Thoracic aorta (tissue), 2 donors: ENCODE results near the gene GPR33. TPM values are rescaled to one million over a fixed set of nuclear protein-coding genes. Genes with fewer than 3 reads are reported as not detected.
"Not testable (repeated sequence)": the region's sequence is repeated elsewhere in the genome, so short reads cannot be mapped to it uniquely, and the experiment has no call there.

Experiments
- ATAC-seq: fragments of 150-250 bp; one replicate; pipeline ENCODE4 v1.8.0; 2017; ENCODE audit warnings: low read depth; ENCODE audit not compliant: insufficient number of reproducible peaks, low FRiP score
- DNase-seq: peaks from one replicate; pipeline ENCODE4 v3.0.0-alpha.2; 2020; ENCODE audit warnings: low spot score
- H3K27ac ChIP-seq, 2 donors: fragments of 200-600 bp; sonication (generic); 1 replicate in 1 of 2; 2 replicates in 1 of 2; pipeline ENCODE4 v1.5.1; 2016; ENCODE audit warnings: mild to moderate bottlenecking in 2 of 2, moderate library complexity in 2 of 2
- H3K27me3 ChIP-seq: fragments of 200-600 bp; sonication (generic); replicated peaks from 2 replicates; pipeline ENCODE4 v1.6.0; 2016; ENCODE audit warnings: mild to moderate bottlenecking; ENCODE audit not compliant: insufficient read depth
- H3K36me3 ChIP-seq: fragments of 200-600 bp; sonication (generic); one replicate; pipeline ENCODE4 v1.5.1; 2016
- H3K4me1 ChIP-seq, 2 donors: fragments of 200-600 bp; sonication (generic); 1 replicate in 1 of 2; 2 replicates in 1 of 2; pipeline versions ENCODE4 v1.5.1 to v1.6.0; 2016; ENCODE audit warnings: low read depth in 2 of 2, mild to moderate bottlenecking in 1 of 2; ENCODE audit not compliant: control insufficient read depth in 1 of 2
- H3K4me3 ChIP-seq: fragments of 200-600 bp; sonication (generic); 2 replicates; pipeline ENCODE4 v1.5.1; 2016; ENCODE audit warnings: mild to moderate bottlenecking
- H3K9me3 ChIP-seq: fragments of 200-600 bp; sonication (generic); 2 replicates; pipeline ENCODE4 v1.5.1; 2016
- CTCF ChIP-seq: fragments of 200-600 bp; sonication (generic); IDR thresholded peaks from one replicate; pipeline ENCODE4 v1.5.1; 2019; ENCODE audit warnings: antibody characterized with exemption
- total RNA-seq, 2 donors: library from RNA; depleted of rRNA; stranded (reverse); fragments of >200 nt; gene quantifications; one replicate each; pipeline versions ENCODE4 v1.1.0 to v1.2.3, GENCODE V29; 2016

Gene GPR33
- total RNA-seq, 2 donors from 2014 or later: not detected

DNA sequence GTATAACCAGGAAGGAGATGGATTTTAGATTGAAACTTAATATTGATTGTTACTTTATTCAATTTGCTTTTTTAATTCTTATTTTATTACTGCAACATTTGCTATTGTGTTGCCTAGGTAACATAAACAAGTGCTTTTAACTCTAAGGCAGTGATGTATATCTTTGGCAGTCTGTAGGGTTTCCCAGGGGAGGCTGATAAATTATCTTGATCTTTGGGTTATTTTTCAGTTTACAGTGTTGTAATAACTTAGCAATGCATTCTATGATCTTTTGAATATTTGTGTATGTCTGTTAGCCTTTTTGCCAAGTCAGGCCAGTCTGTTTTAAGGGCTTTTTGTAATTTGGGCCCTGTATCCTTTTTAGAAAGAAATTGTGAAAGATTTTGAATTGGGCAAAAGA lies 22.7 kb downstream of the GPR33 start:
- peak overlapping the region in 1 of 2 donors; percentile 26 for H3K27ac ChIP-seq
- no peak for TF ChIP-seq CTCF
- DNase-seq (no peak), ATAC-seq (no peak)
- no peak overlapping the region for H3K4me3 ChIP-seq
- H3K36me3 ChIP-seq: no peaks in the 10 kb centered on the region
- no peaks in the 10 kb centered on the region for H3K9me3 ChIP-seq
- no peaks in the 10 kb centered on the region for H3K27me3 ChIP-seq
- no peaks in the 10 kb centered on the region for H3K4me1 ChIP-seq

DNA sequence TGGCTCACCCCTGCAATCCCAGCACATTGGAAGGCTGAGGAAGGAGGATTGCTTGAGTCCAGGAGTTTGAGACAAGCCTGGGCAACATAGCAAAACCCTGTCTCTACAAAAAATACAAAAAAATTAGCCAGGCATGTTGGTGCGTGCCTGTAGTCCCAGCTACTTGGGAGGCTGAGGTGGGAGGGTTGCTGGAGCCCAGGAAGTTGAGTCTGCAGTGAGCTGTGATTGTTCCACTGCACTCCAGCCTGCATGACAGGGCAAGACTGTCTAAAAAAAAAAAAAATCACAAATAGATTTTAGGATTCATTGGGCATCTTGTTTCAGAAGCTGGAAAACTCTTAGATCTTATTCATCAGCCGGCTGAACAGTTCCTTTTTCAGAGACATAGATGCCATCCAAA lies 25.4 kb downstream of the GPR33 start:
- H3K4me3 ChIP-seq, ATAC-seq, DNase-seq, H3K27ac ChIP-seq, H3K27me3 ChIP-seq, H3K36me3 ChIP-seq, H3K4me1 ChIP-seq, H3K9me3 ChIP-seq: not testable (repeated sequence)

- TF ChIP-seq CTCF: no peak
- H3K4me1 ChIP-seq: peaks cover 0 to 7% of the 10 kb centered on the region in 2 donors
- H3K9me3 ChIP-seq: no peaks in the 10 kb centered on the region
- no peaks in the 10 kb centered on the region for H3K27me3 ChIP-seq
- H3K27ac ChIP-seq: no peak overlapping the region
- DNase-seq (no peak), ATAC-seq (no peak)
- no peaks in the 10 kb centered on the region for H3K36me3 ChIP-seq
- no peak overlapping the region for H3K4me3 ChIP-seq
Observed at GRCh38 chr14:31461545-31461944, 26.3 kb downstream of the GPR33 start.

- Histone ChIP-seq H3K4me3 (peak overlapping the region; percentile 77), H3K36me3 (no peaks in the 10 kb centered on the region), H3K27ac (peak overlapping the region; percentile 68 to 75), H3K4me1 (peaks cover 3 to 12% of the 10 kb centered on the region in 2 donors), H3K9me3 (no peaks in the 10 kb centered on the region), H3K27me3 (no peaks in the 10 kb centered on the region)
- no peak for ATAC-seq
- TF ChIP-seq CTCF: no peak
- no peak for DNase-seq
Observed at GRCh38 chr14:31457665-31458659, 29.9 kb downstream of the GPR33 start.

- no peak for TF ChIP-seq CTCF
- Histone ChIP-seq H3K27me3 (no peaks in the 10 kb centered on the region), H3K36me3 (peaks cover 4% of the 10 kb centered on the region), H3K27ac (peak within 1 kb of the TSS; percentile 68 to 75), H3K9me3 (no peaks in the 10 kb centered on the region), H3K4me3 (peak within 1 kb of the TSS; percentile 77), H3K4me1 (peaks cover 3 to 12% of the 10 kb centered on the region in 2 donors)
- ATAC-seq (peak; percentile 99), DNase-seq (peak; percentile 74)
Observed at GRCh38 chr14:31456841-31457664, 30.8 kb downstream of the GPR33 start, which contains the start of gene DTD2. TSS of gene DTD2 (minus strand) at chr14:31457506. CDS start at chr14:31457393, 113 bp downstream.
